AG09309 (cell line): ENCODE results near the gene KIRREL2.
"Not testable (repeated sequence)": the region's sequence is repeated elsewhere in the genome, so short reads cannot be mapped to it uniquely, and the experiment has no call there.

Experiments
- DNase-seq: peaks from one replicate; pipeline ENCODE4 v3.0.0-alpha.2; 2010; ENCODE audit warnings: low read depth
- H3K4me3 ChIP-seq: 2 replicates; pipeline ENCODE4 v1.5.1; 2011; ENCODE audit warnings: mild to moderate bottlenecking, low read depth, low read length, moderate library complexity; ENCODE audit not compliant: control insufficient read depth
- CTCF ChIP-seq: IDR thresholded peaks from 2 replicates; pipeline ENCODE4 v1.5.1; 2011; ENCODE audit warnings: mild to moderate bottlenecking, low read depth, low read length, inconsistent platforms; ENCODE audit not compliant: insufficient read depth, control insufficient read depth; ENCODE audit errors: missing control alignments

Gene KIRREL2

GRCh38 chr19:35889370-35890112, 32.8 kb downstream of the KIRREL2 start:
- H3K4me3 ChIP-seq: no peak overlapping the region
- no peak for DNase-seq
- no peak for TF ChIP-seq CTCF

GRCh38 chr19:35890113-35890650, 33.5 kb downstream of the KIRREL2 start:
- no peak for TF ChIP-seq CTCF
- H3K4me3 ChIP-seq: no peak overlapping the region
- no peak for DNase-seq

- not testable (repeated sequence) for DNase-seq, H3K4me3 ChIP-seq
Measured at GRCh38 chr19:35891819-35892218, 35.1 kb downstream of the KIRREL2 start.

GRCh38 chr19:35894342-35894741, 37.6 kb downstream of the KIRREL2 start:
- no peak for TF ChIP-seq CTCF
- no peak overlapping the region for H3K4me3 ChIP-seq
- no peak for DNase-seq

GRCh38 chr19:35895911-35896642, 39.4 kb downstream of the KIRREL2 start:
- H3K4me3 ChIP-seq: no peak overlapping the region
- no peak for TF ChIP-seq CTCF
- DNase-seq: no peak

GRCh38 chr19:35896643-35897040, 39.9 kb downstream of the KIRREL2 start:
- H3K4me3 ChIP-seq: no peak overlapping the region
- no peak for DNase-seq
- no peak for TF ChIP-seq CTCF

GRCh38 chr19:35897706-35898451, 41.2 kb downstream of the KIRREL2 start:
- DNase-seq: no peak
- TF ChIP-seq CTCF: no peak
- H3K4me3 ChIP-seq: peak overlapping the region; percentile 91
